GM19467 (cell line): ENCODE results near the gene MYO9B.

Experiments
- ATAC-seq: cut with Tn5 transposase; IDR thresholded peaks from one replicate; pipeline ENCODE4 v1.9.1; 2021; ENCODE audit warnings: mild to moderate bottlenecking, moderate library complexity; ENCODE audit not compliant: unreplicated experiment

Gene MYO9B

DNA sequence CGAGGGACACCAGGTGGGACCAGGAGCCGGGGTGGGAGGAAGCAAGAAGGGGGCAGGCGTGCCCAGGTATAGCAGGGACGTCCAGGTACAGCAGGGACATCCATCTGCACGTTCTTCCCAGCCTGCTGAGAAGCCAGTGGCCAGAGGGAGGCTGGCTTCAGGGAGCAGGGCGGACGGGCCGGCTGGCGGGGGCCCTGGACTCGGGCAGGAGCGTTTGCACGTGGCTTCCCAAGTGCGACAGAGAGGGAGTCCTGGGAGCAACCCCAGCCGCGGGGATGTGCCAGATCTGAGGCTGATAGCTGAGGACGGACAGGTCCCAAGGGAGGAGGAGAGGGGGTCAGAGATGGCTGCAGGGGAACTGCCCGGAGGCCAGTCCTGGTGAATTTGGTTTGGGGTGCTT is 36.7 kb downstream of the MYO9B start:
- no peak for ATAC-seq

DNA sequence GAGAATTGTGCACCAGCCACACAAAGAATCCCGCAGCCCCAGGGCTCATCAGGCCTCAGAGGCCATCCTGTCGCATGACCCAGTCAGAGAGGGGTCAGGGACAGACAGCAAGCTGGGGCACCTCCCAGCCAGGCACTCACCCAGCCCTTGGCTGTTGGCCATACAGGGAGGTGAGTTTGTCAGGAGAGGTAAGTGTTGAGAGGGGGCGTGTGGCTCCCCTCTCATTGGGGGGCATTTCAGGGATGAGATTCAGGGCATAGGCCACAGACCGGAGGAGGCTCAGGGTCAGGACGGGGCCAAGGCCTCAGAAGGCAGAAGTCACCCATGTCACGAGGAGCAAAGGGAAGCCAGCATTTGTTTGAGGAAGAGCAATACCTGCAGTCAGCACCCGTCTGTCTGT is 37.1 kb downstream of the MYO9B start:
- no peak for ATAC-seq

DNA sequence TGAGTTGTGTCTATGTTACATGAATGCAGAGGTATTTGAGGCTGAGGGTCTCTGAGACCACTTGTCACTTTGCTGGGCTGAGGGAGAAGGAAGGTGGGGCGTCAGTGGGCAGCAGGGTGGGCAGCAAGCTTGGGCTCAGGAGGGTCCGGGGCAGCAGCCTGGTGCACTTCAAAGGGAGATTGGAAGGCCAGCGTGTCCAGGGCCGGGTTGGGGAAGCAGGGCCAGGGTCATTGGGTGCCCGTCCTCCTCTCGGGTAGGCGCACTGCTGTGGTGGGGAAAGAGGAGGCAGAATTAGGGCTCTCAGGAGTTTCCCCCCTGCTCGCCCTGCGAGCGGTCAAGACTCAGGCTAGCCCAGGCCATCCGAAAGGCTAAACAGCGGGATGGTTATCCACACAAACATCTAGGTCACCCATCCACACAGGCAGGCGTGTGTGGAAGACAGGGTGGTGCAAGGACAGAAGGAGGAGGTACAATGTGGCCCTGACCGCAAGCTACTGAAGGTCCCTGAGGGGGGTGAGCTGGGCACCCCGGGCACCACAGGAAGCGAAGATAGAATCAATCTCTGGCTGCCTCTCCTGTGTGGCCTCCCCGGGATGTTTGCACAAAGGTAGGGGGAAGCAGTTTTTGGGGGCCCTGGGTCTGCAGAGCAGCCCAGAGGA is 37.7 kb downstream of the MYO9B start:
- no peak for ATAC-seq

DNA sequence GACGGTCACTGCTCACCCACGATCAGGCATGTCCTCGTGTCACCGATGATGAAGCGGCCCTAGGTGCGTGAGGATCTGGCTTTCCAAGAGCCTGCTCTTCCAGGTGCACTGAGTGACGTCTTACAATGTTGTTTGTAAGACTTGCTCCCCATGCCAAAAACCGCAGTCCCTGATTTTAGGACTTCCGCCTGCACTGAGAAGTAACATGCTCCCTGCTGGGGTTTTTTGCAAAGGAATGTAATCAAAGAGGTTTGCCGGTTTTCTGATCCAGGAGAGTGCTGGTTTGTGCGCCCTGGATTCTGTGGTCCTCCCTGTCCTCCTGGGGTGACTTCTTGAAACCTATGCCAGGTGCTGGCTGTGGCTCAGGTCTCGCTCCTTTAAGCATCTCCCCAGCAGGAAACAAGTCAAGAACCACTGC is 38.8 kb downstream of the MYO9B start:
- no peak for ATAC-seq

DNA sequence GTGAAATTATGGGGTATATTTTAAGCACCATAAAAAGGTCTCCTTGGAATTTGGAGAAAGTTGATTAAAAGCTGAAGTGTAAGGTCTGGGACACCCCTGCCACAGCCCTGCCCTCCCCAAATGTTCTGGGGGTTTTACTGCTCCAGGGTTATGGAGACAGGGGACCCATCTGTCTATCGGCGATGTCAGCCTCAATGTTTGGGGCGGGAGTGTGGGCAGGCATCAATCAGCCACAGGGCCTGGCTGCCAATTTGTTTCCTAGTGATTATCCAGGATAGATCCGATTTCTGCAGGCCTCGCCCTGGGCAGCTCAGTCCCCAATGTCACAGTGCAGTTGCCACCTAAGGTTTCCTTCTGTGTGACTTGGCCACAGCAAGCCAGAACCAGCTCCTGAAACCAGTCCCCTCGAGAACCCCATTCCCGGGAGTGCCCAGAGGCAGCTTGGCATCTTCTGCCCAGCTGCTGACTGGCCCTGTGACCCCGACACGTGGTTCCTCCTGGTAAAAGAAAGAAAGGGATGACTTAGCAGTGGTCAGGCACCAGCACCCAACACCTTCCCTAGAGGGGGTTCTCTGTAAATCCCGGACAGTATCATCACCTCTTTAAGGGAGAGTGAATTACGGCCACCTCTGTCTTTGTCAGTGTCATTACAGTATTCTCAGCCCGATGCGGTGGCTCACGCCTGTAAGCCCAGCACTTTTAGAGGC is 41.6 kb downstream of the MYO9B start:
- no peak for ATAC-seq

DNA sequence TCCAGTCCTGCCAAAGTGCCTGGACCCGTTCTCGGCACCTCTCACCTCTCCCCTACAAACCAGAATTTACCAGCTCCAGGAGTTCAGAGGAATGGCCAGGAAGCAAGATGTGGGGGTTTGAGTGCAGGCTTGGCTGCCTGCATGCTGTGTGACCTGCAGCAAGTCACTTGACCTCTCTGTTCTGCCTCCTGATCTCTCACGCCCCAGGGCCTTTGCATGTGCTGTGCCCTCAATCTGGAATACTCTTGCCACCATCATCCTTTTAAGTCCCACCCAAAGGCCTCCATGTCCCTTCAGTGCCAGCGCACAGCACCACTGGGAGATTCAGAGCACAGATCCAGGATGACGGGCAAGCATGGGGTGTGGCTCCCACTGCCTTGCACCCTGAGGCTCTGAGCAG is 43.4 kb downstream of the MYO9B start:
- no peak for ATAC-seq

DNA sequence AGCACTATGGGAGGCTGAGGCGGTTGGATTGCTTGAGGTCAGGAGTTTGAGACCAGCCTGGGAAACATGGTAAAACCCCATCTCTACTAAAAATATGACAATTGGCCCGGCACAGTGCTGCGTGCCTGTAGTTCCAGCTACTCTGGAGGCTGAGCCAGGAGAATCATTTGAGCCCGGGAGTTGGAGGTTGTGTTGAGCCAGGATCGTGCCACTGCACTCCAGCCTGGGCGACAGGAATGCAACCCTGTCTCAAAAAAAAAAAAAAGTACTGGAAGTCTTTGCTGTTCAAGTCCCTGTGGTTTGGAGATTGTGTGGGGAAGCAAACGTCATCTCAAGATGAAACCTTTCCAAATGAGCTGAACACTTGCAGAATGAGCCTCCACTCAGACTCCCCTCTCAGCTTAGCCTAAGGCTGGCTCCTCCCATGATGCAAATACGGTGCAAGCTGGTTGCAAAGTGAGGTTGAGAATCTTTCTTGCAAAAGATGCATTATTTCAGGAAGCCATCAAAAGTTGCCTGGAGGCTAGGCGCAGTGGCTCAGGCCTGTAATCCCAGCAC is 46.2 kb downstream of the MYO9B start:
- ATAC-seq = no peak

DNA sequence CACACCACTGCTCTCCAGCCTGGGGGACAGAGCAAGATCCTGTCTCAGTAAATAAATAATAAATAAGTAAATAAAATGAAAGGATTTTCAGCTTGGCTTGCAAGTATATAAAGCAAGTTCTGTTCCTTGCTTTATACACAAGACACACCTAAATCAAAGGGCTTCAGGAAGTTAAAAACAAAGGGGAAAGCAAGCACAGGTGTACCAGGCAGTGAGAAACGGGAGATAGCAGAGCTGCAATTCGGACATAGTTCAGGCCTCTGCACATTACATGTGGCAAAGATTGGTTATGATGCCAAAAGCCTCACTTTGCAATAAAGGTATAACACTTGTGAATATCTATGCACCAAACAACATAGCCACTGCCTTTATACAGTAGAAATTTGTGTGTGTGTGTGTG is 47.5 kb downstream of the MYO9B start:
- no peak for ATAC-seq

DNA sequence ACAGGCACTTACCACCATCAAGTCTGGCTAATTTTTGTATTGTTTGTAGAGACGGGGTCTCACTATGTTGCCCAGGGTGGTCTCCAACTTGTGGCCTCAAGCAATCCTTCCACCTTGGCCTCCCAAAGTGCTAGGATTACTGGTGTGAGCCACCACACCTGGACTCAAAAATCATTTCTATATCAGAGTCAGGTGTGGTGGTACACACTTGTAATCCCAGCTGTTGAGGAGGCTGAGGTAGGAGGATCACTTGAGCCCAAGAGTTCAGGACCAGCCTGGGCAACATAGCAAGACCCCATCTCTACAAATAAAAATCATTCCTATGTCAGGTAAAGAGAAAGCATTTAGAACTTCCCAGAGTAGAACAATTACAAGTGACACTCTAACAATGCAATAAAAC is 48.4 kb downstream of the MYO9B start:
- ATAC-seq = no peak

DNA sequence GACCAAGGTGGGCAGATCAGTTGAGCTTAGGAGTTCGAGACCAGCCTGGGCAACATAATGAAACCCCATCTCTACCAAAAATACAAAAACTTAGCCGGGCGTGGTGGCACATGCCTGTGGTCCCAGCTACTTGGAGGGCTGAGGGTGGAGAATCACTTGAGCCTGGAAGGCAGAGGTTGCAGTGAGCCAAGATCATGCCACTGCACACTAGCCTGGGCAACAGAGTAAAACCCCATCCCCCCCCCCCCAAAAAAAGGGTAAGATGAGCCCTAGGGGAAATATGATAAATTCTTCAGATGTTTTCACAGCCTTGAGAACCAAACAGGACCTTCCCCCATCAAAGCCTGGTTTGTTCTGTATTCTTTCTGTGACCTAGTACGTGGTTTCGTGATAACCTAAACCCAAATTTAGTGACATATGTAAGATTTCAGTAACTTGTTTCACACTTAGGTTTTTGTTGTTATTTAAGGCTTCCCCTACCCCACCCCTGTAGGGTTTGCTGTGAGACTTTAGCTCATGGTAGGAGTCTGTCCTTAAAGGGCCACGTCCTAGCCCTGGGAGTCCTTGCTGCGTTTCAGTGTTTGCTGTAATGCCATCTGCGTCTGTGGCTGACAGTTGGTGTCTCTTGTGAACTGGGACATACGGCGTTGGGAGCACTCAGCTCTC is 49.6 kb downstream of the MYO9B start:
- peak; percentile 37 for ATAC-seq

DNA sequence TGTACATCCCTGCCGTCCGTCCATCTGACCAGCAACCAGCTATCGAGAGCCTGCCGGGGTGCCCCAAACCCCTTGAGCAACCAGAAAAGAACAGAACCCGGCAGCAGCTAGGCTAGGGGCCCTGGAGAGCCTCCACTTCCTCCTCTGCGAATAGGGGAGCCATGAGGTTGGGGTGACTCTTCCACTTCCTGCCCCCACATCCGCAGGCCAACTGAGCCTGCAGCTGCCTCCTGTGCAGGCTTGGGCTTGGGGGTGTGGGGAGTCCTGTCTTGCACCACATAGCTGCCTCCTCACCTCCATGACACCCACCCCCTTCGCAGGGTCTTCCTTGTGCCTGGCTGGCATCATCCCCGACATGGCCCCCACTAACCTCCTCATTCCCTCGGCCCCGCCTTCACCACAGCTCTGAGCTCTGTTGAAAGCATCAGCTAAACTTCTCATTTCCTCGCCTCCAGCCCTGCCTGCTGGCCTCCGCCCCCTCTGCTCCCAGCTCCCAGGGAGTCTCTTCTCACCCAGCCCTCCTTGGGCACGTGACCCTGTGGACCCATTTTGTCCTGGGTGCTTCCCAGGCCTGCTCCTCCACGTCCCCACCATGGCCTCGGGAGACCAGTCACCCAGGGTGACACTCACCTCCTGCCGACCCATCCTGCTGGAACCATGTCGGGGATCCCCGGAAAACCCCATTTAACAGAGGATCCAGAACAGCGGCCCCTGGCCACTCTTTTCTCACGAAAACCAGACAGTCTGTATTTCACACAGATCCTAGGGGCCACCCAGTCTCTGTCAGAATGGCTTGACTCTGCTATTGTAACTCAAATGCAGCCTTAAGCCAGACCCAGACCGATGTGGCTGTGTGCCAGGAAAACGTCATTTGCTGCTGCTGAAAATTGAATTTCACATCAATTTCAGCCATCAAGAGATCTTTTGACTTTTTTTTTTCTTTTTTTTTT is 50.4 kb downstream of the MYO9B start:
- peak; percentile 60 for ATAC-seq

DNA sequence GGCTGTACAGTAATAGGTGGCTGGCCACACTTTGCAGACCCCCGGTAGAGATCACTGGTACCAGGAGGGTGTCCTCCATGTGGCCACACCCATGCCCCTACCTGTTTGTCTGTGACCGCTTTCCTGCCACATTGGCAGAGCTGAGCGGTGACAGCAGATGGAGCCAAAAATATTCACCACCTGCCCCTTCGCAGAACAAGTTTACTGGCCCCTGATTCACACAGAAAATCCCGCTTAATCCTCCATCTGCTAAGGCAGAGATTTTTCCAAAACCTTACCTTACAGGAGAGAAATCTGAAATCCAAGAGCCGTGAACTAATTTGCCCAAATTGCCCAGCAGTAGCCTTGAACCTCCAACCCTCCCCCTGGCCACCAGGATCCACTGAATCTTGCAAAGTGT is 52.1 kb downstream of the MYO9B start:
- no peak for ATAC-seq

DNA sequence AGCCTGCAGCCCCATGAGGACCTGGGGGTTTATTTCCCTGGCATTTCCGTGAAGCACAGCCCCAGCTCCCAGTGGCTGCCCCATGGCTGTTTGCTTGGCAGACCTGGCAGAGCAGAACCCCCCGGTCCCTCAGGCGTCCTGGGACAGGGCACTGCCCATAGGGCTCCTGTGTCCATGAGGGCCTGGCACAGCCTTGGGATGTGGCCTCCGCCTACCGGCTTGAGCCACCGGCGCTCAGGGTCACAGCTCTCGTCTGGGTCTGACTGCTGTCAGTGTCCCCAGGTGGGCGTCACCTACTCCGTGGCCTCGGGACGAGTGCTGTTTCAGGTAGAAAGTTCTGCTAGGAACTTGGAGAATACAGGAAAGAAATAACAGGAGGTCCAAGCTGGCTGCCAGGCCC is 52.8 kb downstream of the MYO9B start:
- no peak for ATAC-seq

DNA sequence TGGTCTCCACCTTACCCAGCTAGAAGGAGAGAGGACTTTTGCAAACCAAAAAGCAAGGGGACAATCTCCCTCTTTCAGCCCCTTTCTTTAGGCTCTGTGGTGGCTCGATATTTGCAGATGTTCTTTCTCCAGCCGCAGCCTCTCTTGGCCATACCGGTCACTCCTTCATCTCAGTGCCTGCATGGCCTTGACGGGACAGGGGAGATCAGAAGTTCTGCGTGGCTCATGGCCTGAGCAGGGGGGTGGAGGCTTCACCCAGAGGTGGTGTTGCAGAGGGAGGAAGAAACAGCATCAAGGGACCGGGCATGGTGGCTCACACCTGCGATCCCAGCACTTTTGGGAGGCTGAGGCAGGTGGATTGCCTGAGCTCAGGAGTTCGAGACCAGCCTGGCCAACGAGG is 53.2 kb downstream of the MYO9B start:
- ATAC-seq = no peak

DNA sequence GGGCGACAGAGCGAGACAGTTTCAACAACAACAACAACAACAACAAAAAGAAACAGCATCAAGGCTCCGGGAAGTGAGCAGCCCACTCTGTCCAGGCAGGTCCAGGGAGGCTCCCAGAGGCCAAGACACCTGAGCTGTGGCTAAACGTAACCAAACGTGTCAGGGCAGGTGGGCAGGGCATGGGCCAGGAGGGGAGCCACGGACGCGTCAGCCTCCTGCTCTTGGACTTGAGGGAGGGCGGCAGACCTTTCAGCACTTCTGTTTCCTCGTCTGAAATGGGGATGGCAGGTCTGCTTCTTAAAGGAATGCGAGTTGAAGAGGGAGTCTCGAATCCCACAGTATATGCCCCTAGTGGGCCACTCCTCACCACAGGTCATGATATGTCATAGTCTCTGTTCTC is 53.8 kb downstream of the MYO9B start:
- no peak for ATAC-seq

DNA sequence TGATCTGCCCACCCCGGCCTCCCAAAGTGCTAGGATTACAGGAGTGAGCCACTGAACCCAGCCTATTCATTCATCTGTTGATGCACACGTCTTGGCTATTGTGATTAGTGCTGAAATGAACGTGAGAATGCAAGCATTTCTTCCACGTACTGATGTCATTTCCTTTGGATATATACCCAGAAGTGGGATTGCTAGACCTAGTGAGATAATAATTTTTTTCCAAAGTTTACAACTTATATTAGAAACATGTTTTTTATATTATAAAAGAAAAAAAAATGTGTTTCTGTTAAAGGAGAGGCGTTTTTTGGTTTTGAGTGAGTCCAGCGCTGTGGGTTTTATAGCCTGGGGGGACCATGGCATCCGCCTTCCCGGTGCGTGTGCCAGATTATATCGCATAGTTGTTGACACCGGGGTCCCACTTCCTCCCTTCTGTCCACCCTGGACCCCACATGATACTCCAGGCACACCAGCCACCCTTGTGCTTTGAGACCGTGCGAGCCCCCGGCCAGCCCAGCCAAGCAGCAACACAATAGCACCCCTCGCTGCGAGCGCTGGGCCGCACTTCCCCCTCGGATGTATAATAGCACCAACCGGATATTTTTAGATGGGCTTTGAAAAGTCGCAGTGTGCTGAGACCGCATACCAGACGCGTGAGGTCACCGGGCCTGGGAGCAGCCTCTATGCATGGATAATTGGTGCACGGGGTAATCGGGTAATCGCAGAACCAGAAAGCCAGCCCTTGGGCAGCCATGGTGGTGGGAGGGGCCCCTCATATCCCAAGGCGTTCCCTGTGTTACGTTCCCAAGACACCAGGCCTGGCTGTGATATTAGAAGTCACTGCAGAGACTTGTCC is 59.6 kb downstream of the MYO9B start:
- peak; percentile 46 for ATAC-seq

DNA sequence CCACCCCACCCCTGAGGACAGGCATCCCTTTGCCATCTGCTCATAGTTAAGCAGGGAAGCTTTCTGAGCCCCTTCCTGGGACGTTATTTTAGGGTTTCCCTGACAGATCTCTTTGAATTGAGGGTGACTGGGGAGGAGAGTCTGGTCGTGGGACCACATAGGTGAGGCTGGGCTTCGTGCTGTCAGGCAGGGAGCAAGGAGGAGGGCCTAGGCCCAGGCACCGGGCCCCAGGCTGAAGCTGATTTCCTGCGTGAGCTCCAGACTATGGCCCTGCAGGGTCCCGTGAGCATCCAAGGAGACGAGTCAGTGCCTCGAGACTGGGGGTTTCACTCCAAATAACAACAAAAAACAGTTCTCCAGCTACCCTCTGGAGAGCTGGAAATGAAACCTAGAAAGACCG is 60.4 kb downstream of the MYO9B start:
- ATAC-seq = no peak

DNA sequence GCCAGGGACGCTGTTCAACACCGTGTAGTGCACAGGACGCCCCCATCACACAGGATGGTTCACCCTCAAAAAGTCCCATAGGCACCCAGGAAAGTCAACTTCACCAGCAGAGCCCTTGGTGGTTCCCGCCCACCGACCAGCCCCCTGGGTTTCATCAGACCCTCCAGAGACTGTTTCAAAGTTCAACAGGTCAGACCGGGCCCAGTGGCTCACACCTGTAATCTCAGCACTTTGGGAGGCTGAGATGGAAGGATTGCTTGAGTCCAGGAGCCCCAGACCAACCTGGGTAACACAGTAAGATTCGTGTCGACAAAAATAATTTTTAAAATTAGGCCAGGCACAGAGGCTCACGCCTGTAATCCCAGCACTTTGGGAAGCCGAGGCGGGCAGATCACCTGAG is 61.0 kb downstream of the MYO9B start:
- no peak for ATAC-seq

DNA sequence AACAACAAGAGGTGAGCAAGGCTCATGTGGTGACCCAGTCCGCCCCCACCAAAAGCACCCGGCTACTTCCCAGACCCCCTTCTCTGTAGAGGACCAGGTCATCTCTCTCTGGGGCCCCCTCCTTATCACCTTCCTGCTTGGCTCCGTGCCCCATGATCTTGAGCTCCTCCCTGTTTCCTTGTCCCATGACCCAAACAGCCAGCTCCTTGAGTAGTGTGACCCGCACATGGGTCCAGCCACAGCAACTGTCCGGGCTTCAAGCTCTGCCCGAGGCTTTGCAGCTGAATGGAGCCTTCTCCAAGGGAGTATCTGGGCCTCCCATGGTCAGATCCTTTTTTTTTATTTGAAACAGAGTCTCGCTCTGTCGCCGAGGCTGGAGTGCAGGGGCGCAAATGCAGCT is 61.8 kb downstream of the MYO9B start:
- no peak for ATAC-seq
